OCI-M1 (cell line): Measurements from ENCODE around the gene LONRF2.
"Not testable (repeated sequence)": the region's sequence is repeated elsewhere in the genome, so short reads cannot be mapped to it uniquely, and the experiment has no call there.

Experiments
- DNase-seq: peaks from one replicate; lab custom pipeline; 2025; lab: John Stamatoyannopoulos, UW

Gene LONRF2

DNA sequence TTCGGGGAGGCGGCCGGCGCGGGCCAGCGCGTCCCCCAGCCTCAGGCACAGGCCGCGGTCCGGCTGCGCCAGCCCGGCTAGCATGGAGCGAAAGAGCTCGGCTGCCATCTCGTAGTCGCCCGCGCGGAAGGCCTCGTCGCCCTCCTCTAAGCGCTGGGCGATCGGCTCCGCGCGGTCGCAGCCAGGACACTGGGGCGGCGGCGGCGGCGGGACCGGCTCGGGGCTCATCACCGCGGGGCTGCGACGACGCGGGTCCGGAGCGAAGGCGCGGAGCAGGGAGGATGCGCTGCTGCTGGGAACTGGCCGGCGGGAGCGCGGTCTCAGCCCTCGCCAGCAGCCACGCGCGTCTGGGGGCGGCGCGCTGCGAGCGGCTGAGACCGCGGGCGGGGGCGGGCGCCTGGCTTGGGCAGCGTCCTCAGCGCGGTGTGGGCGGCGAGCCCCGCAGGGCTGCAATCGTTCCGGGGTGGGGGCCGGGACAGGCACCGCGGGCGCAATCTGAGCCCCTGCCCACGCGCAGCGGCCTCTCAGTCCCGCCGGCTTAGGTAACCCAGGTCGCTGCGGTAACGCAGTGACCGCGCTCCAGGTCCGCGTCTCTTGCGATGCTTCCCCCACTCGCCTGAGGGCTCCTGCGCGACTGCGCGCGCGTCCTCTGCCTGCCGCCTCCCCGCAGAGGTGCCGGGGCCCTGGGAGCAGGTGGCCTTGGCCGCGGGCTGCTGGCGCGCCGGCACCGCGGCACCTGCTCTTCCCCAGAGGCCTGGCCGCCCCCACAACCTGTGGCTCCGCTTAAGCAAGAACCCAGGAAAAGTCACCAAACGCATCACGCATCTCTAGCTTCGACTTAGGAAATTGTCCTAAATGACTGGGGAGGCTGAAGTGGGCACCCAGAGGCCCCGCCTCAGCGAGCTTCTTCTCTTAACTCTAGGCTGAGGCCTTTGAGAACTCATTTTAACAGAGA is at the start of gene LONRF2:
Gene LONRF2, minus strand, starts transcription at position 636 of the 955 bp plus-strand sequence. Its CDS starts 408 bp downstream, at position 228.
- DNase-seq: no peak

- DNase-seq: no peak
Measured at GRCh38 chr2:100367163-100367562, 44.9 kb upstream of the LONRF2 start.

- DNase-seq: no peak
Measured at GRCh38 chr2:100365434-100365833, 43.1 kb upstream of the LONRF2 start.

- DNase-seq: not testable (repeated sequence)
Measured at GRCh38 chr2:100362269-100362668, 40.0 kb upstream of the LONRF2 start.

DNA sequence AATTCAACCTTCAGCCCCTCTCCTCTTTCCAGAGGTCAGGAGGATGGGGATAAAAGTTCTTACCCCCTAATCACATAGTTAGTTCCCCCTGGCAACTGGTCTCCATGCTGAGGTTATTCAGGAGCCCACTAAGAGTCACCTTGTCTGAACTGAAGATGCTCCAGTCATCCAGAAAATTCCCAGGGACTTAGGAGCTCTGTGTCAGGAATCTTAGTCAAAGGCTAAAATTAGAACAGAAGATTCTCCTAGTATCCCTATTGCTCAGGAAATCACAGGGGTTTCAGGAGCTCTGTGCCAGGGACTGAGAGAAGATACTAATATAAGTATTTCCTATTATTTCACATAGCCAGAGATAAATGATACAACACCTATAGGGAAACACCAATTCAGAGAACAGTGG is 37.3 kb upstream of the LONRF2 start:
- DNase-seq: no peak

GRCh38 chr2:100358554-100358953 is 36.3 kb upstream of the LONRF2 start:
- DNase-seq: no peak

GRCh38 chr2:100352521-100352920 is 30.2 kb upstream of the LONRF2 start:
- DNase-seq: no peak

DNA sequence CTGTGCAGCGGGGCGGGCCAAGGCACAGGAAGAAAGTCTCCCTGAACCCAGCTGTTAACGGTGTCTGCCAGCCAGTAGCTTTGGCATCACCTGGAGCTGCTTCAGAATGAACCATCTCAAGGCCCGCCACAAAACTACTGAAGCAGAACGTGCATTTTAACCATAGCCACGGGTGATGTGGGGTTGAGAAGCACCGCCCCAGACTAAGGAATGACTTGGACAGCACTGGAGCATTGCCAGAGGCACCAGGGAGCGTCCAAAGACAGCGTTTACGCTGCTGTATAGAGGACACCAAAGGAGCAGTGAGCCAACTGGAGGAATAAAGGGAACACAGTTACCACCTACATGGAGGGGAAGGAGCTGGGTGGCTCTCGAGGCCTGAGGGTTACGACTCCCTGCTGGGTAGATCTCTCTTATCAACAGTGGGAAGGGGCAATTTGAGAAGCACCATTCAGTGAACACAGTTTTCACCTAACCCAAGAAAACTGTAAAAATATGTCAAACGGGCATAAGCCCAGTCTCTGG is 28.4 kb upstream of the LONRF2 start:
- no peak for DNase-seq

- not testable (repeated sequence) for DNase-seq
Measured at GRCh38 chr2:100345144-100345543, 22.8 kb upstream of the LONRF2 start.

GRCh38 chr2:100344433-100344832 is 22.1 kb upstream of the LONRF2 start:
- no peak for DNase-seq

GRCh38 chr2:100342466-100342865 is 20.2 kb upstream of the LONRF2 start:
- DNase-seq: not testable (repeated sequence)

- DNase-seq: no peak
Measured at GRCh38 chr2:100339823-100340222, 17.5 kb upstream of the LONRF2 start.

GRCh38 chr2:100334929-100335328 is 12.6 kb upstream of the LONRF2 start:
- no peak for DNase-seq

DNA sequence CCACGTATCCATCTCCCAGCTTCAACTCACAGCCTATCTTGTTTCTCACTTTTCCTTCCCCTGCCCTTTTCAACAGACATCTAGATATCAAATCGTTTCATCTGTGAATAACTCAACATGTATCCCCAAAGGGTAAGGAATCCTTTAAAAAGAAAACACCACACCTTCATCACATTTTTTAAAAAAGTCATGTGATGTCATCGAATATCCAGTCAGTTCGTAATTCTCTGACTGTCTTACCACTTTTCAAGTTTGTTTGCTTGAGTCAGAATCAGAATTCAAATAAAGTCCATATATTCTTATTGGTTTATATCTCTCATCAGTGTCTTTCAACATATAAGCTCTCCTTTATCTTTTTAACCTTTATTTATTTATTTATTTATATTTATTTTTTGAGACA is 5.4 kb upstream of the LONRF2 start:
- DNase-seq: no peak

- DNase-seq: no peak
Measured at GRCh38 chr2:100321179-100321865, 979 bp downstream of the LONRF2 start.

DNA sequence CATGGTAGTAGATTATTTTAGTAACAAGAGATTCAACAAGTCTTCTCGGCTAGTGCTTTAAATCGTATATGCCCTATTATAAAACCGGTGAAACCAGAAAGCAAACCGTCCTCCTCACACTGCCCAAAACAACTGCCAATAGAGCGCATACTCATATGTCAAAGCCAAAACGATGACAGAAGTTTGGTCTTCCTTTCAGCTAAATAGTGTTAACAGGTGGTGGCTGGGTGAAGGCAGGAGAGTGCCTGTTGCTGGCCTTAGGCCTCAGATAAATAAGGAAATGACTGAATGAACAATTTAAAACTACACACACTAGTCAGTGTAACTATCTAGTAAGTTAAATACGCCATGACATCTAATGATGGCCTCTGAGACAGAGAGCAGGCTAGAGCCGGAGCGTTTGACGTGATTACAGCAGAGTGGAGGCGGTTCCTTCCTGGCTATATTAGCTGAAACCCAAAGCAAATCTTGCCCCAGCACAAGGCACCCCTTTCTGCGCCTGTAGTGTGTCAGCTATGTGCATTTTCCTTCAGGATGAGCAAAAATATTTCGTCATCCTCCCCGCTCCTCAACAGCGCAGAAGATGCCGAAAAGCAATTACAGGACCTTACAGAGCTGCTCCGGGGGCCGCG is 1.6 kb downstream of the LONRF2 start:
- no peak for DNase-seq

GRCh38 chr2:100317634-100318033 is 4.7 kb downstream of the LONRF2 start:
- DNase-seq: peak; percentile 5

- DNase-seq: no peak
Measured at GRCh38 chr2:100309973-100310719, 12.2 kb downstream of the LONRF2 start.

- DNase-seq: no peak
Measured at GRCh38 chr2:100309311-100309710, 13.0 kb downstream of the LONRF2 start.

- no peak for DNase-seq
Measured at GRCh38 chr2:100303744-100304143, 18.6 kb downstream of the LONRF2 start.

GRCh38 chr2:100302585-100302892 is 19.8 kb downstream of the LONRF2 start:
- DNase-seq: no peak
